SK-N-SH (cell line): ENCODE data around the gene GLI2. TPM values are rescaled to one million over a fixed set of nuclear protein-coding genes. Genes with fewer than 3 reads are reported as not detected.
A peak's percentile ranks its signal among the peaks of the same experiment; 100 is the strongest.

Experiments used
- CTCF ChIA-PET: fragments of 300-600, 350-600 bp; formaldehyde crosslinking; extraction: SDS; loops from one replicate; lab custom pipeline; 2021; lab: Yijun Ruan, JAX
- POLR2A ChIA-PET: fragments of 350-600 bp; sonication (Branson Sonifier 250); formaldehyde crosslinking; extraction: SDS; loops from one replicate; lab custom pipeline; 2020; ENCODE audit warnings: antibody characterized with exemption, inconsistent platforms; lab: Yijun Ruan, JAX
- DNase-seq: peaks from one replicate; pipeline ENCODE4 v3.0.0; 2012
- H2AFZ ChIP-seq: fragments of 200-600 bp; sonication (generic); 2 replicates; pipeline ENCODE4 v1.8.1; 2016; ENCODE audit warnings: antibody characterized with exemption, mild to moderate bottlenecking, low read depth
- H3F3A ChIP-seq: fragments of 200-600 bp; sonication (generic); replicated peaks from 2 replicates; pipeline ENCODE3; 2016; ENCODE audit warnings: antibody characterized with exemption, mild to moderate bottlenecking; ENCODE audit not compliant: insufficient read depth
- H3K27ac ChIP-seq, 2 experiments: fragments of 200-500 bp in 1 of 2; fragments of 200-600 bp in 1 of 2; sonication (Bioruptor generic) in 1 of 2; sonication (generic), shearing (Covaris generic) in 1 of 2; 2 replicates each; pipeline versions ENCODE4 v1.5.1 to v1.6.1; 2014 to 2016; ENCODE audit warnings: low read depth in 2 of 2, inconsistent platforms in 1 of 2, low read length in 1 of 2, mild to moderate bottlenecking in 1 of 2, mixed read lengths in 1 of 2
- H3K27me3 ChIP-seq: fragments of 200-600 bp; sonication (generic), shearing (Covaris generic); 2 replicates; pipeline ENCODE4 v1.6.1; 2016; ENCODE audit warnings: mixed run types; ENCODE audit not compliant: insufficient read depth
- H3K36me3 ChIP-seq, 2 experiments: fragments of 200-500 bp in 1 of 2; fragments of 200-600 bp in 1 of 2; sonication (Bioruptor generic) in 1 of 2; sonication (generic) in 1 of 2; replicated peaks in 1 of 2; 2 replicates each; pipeline versions ENCODE3 to v1.5.1; 2014 to 2016; ENCODE audit warnings: low read length in 1 of 2, mild to moderate bottlenecking in 1 of 2; ENCODE audit not compliant: insufficient read depth in 2 of 2, control insufficient read depth in 1 of 2
- H3K4me1 ChIP-seq, 2 experiments: fragments of 200-500 bp in 1 of 2; fragments of 200-600 bp in 1 of 2; sonication (Bioruptor generic) in 1 of 2; sonication (generic), shearing (Covaris generic) in 1 of 2; 2 replicates each; pipeline versions ENCODE4 v1.5.1 to v1.6.1; 2014 to 2016; ENCODE audit warnings: low read depth in 1 of 2, low read length in 1 of 2, mixed run types in 1 of 2; ENCODE audit not compliant: insufficient read depth in 2 of 2, control insufficient read depth in 1 of 2
- H3K4me2 ChIP-seq: fragments of 200-600 bp; sonication (generic), shearing (Covaris generic); 2 replicates; pipeline ENCODE4 v1.6.1; 2017; ENCODE audit warnings: mixed run types
- H3K4me3 ChIP-seq, 2 experiments: fragments of 200-500 bp in 1 of 2; fragments of 200-600 bp in 1 of 2; sonication (Bioruptor generic) in 1 of 2; sonication (generic), shearing (Covaris generic) in 1 of 2; 2 replicates each; pipeline versions ENCODE4 v1.5.1 to v1.8.1; 2014 to 2016; ENCODE audit warnings: low read depth in 2 of 2, inconsistent platforms in 1 of 2, low read length in 1 of 2, mild to moderate bottlenecking in 1 of 2, mixed read lengths in 1 of 2, moderate library complexity in 1 of 2
- H3K79me2 ChIP-seq: fragments of 200-600 bp; sonication (generic); 2 replicates; pipeline ENCODE4 v1.8.1; 2017; ENCODE audit warnings: mild to moderate bottlenecking; ENCODE audit not compliant: insufficient read depth
- H3K9ac ChIP-seq: fragments of 200-600 bp; sonication (generic); 2 replicates; pipeline ENCODE4 v1.6.1; 2017; ENCODE audit warnings: mixed run types
- H3K9me2 ChIP-seq: fragments of 200-600 bp; sonication (generic); 2 replicates; pipeline ENCODE4 v1.6.1; 2017; ENCODE audit warnings: mixed run types
- H3K9me3 ChIP-seq: fragments of 200-600 bp; sonication (generic); 2 replicates; pipeline ENCODE4 v1.6.1; 2017; ENCODE audit warnings: mixed run types, mild to moderate bottlenecking, moderate library complexity
- H4K20me1 ChIP-seq: fragments of 200-600 bp; sonication (generic); 2 replicates; pipeline ENCODE4 v1.6.1; 2017; ENCODE audit warnings: mild to moderate bottlenecking, mixed run types; ENCODE audit not compliant: insufficient read depth
- CHD2 ChIP-seq: fragments of 150-350 bp; IDR thresholded peaks from 2 replicates; pipeline ENCODE4 v1.6.1; 2018; ENCODE audit warnings: low read length; ENCODE audit not compliant: partially characterized antibody
- FOSL2 ChIP-seq: IDR thresholded peaks from 2 replicates; pipeline ENCODE4 v1.4.0; 2012; ENCODE audit warnings: low read depth, mild to moderate bottlenecking, moderate library complexity, borderline replicate concordance
- JUND ChIP-seq: IDR thresholded peaks from 2 replicates; pipeline ENCODE4 v1.4.0; 2012
- MAX ChIP-seq: IDR thresholded peaks from 2 replicates; pipeline ENCODE4 v1.4.0; 2012; ENCODE audit warnings: low read depth
- MEF2A ChIP-seq: IDR thresholded peaks from 2 replicates; pipeline ENCODE4 v1.4.0; 2012; ENCODE audit warnings: low read depth, borderline replicate concordance
- NFIC ChIP-seq: IDR thresholded peaks from 2 replicates; pipeline ENCODE4 v1.4.0; 2012; ENCODE audit warnings: borderline replicate concordance
- PBX3 ChIP-seq: IDR thresholded peaks from 2 replicates; pipeline ENCODE4; 2012
- RFX5 ChIP-seq: IDR thresholded peaks from 2 replicates; pipeline ENCODE4 v1.6.1; 2012; ENCODE audit warnings: mild to moderate bottlenecking, improper control_type of control experiment, low read length
- RXRA ChIP-seq: IDR thresholded peaks from 2 replicates; pipeline ENCODE4 v1.4.0; 2012; ENCODE audit warnings: low read depth, mild to moderate bottlenecking, borderline replicate concordance
- TEAD4 ChIP-seq: IDR thresholded peaks from 2 replicates; pipeline ENCODE4 v1.4.0; 2012; ENCODE audit warnings: mild to moderate bottlenecking, borderline replicate concordance; ENCODE audit not compliant: insufficient read depth
- whole genome bisulfite sequencing: methylation state at CpG from one replicate; pipeline ENCODE4 v1.1.6; 2017; ENCODE audit warnings: low lambda C conversion rate; 5-methylcytosine and 5-hydroxymethylcytosine counted together
- polyA plus RNA-seq, 3 experiments: library from polyadenylated mRNA; depleted of rRNA; stranded (reverse); fragments of >200 nt; gene quantifications; 2 replicates each; pipeline ENCODE4 v1.2.3, GENCODE V29; 2012

The GLI2 gene
- polyA plus RNA-seq, 1 of the 3 experiments (the other 2 are of a cell fraction), result 3.4 TPM

DNA sequence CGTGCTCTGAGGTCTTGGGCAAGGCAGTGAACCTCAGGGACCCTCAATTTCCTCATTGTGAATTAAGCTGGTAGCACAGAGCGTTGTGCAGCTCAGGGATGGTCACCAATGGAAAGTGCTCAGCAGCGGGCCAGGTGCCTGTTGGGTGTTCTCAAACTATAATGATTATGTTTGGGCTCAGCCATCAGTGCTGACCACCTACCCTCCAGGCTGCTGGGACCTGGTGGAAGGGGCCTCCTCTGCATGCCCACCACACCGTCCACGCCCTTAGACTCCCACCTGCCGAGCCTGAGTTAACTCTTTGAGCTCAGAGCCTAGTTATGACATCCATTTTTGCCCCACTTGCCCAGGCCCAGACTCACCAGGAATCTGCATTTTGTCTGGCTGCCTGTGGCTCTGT is 35.0 kb downstream of the GLI2 start:
- H3K9ac ChIP-seq, result no peak overlapping the region
- peak overlapping the region; percentile 45 to 76 for H3K27ac ChIP-seq
- H3K79me2 ChIP-seq, result peaks cover 77% of the 10 kb centered on the region
- H3K4me1 ChIP-seq, result peaks cover 36 to 47% of the 10 kb centered on the region in 2 experiments
- H3F3A ChIP-seq, result peaks cover 18% of the 10 kb centered on the region
- DNase-seq, result no peak
- H3K9me2 ChIP-seq, result no peaks in the 10 kb centered on the region
- no peaks in the 10 kb centered on the region for H3K36me3 ChIP-seq
- TF ChIP-seq CHD2, result no peak
- no peak for TF ChIP-seq TEAD4
- H3K9me3 ChIP-seq, result no peaks in the 10 kb centered on the region
- H3K4me2 ChIP-seq, result peak overlapping the region; percentile 53
- no peak overlapping the region for H3K4me3 ChIP-seq
- H2AFZ ChIP-seq, result no peak overlapping the region
- H3K27me3 ChIP-seq, result no peaks in the 10 kb centered on the region
- WGBS, result 94% methylated on average over 4 of the region's 6 CpGs
- H4K20me1 ChIP-seq, result 0 out of 2 replicates have a peak, but pooled peaks cover 4% of the 10 kb centered on the region
- ChIA-PET POLR2A (no interaction called here), CTCF (interaction anchor here (1.5 kb wide), 2 partner anchors 75 to 309 kb away, joined by 5 read pairs; no protein-coding TSS in a partner anchor)

DNA sequence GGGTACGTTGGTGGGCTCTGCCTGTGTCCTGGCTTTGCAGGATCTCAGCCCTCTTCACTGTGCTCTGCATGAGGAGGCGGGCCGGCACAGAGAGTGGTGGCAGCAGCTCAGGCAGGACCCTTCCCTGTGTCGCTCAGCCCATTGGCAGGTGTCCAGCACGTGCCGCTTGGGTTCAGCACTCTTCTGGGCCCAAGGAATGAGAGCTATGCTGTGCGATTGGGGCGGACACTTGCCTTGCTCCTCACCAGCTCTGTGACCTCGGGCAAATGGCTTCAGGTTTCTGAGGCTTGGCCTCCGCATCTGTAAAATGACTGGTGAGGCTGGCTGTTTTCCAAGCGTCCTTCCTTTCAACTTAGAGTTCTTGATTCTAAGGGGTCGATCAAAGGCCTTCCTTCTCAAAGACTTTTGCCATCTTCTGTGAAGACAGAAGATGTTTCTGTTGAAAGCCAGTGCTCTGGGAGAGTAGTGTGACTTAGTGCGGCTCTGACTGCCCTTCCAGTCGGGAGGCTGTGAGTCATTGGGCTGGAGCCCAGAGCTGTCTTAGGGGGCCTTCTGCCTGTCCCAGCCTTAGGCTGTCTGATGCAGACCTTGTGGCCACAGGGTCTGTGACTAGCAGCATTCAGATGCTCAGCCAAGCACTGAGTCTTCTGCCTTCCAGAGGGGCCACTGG is 35.6 kb downstream of the GLI2 start:
- Histone ChIP-seq H3K27ac (peak overlapping the region; percentile 45 to 76), H3K36me3 (no peaks in the 10 kb centered on the region), H3K4me1 (peaks cover 30 to 42% of the 10 kb centered on the region in 2 experiments; a peak in 3 of 4 replicates), H3K9me2 (no peaks in the 10 kb centered on the region), H3F3A (peaks cover 17% of the 10 kb centered on the region), H3K4me3 (no peak overlapping the region), H3K79me2 (peaks cover 78% of the 10 kb centered on the region), H2AFZ (no peak overlapping the region), H3K9me3 (no peaks in the 10 kb centered on the region), H3K27me3 (no peaks in the 10 kb centered on the region), H3K9ac (no peak overlapping the region), H4K20me1 (0 out of 2 replicates have a peak, but pooled peaks cover 4% of the 10 kb centered on the region), H3K4me2 (peak overlapping the region; percentile 53)
- 18% methylated on average over 9 of the region's 14 CpGs for WGBS
- CTCF ChIA-PET, result interaction anchor here (1.5 kb wide), 2 partner anchors 76 to 309 kb away, joined by 5 read pairs; no protein-coding TSS in a partner anchor
- TF ChIP-seq RFX5 (no peak), FOSL2 (peak; percentile 66; the same call in 1 of the 2 replicates), PBX3 (peak; percentile 39; the same call in 1 of the 2 replicates), RXRA (peak; percentile 50; the same call in 1 of the 2 replicates), JUND (no peak; the same call in 1 of the 2 replicates), MEF2A (no peak), TEAD4 (no peak), NFIC (peak; percentile 36), MAX (no peak; the same call in 1 of the 2 replicates)
- no peak for DNase-seq
- POLR2A ChIA-PET, result no interaction called here
